A549 (cell line): ENCODE data around the gene TOB1.

Source experiments
- CBX8 ChIP-seq: fragments of 200-600 bp; sonication (generic); IDR thresholded peaks from 2 replicates; pipeline ENCODE4 v1.6.1; 2016
- CEBPB ChIP-seq, 2 experiments: fragments of >200 bp in 1 of 2; sonication (Bioruptor Twin) in 1 of 2; formaldehyde crosslinking in 1 of 2; IDR thresholded peaks; 2 replicates each; pipeline ENCODE4 v1.6.1; 2012 to 2016
- CHD4 ChIP-seq: fragments of 200-600 bp; sonication (generic); IDR thresholded peaks from 2 replicates; pipeline ENCODE4 v1.6.1; 2016; ENCODE audit warnings: antibody characterized with exemption, mild to moderate bottlenecking, borderline replicate concordance
- CTCF ChIP-seq: fragments of >200 bp; sonication (Bioruptor Twin); formaldehyde crosslinking; IDR thresholded peaks from 3 replicates; pipeline ENCODE4 v1.5.1; 2016
- EP300 ChIP-seq, 2 experiments: fragments of >200 bp; sonication (Bioruptor Twin); formaldehyde crosslinking; IDR thresholded peaks; 2 replicates in 1 of 2; 3 replicates in 1 of 2; pipeline ENCODE4 v1.6.1; 2016 to 2017
- MAFK ChIP-seq: fragments of 450-650 bp; IDR thresholded peaks from 2 replicates; pipeline ENCODE4 v1.6.1; 2014; ENCODE audit not compliant: partially characterized antibody
- POLR2A ChIP-seq: IDR thresholded peaks from 2 replicates; pipeline ENCODE4 v1.6.1; 2012; ENCODE audit warnings: mild to moderate bottlenecking, low read length
- RFX5 ChIP-seq: fragments of 450-650 bp; IDR thresholded peaks from 2 replicates; pipeline ENCODE4 v1.7.1; 2014; ENCODE audit warnings: antibody characterized with exemption, mild to moderate bottlenecking, moderate library complexity
- ZSCAN20 ChIP-seq: fragments of 250-450 bp; sonication (Bioruptor Pico); IDR thresholded peaks from 2 replicates; pipeline ENCODE4 v1.8.0; 2022; ENCODE audit warnings: mild to moderate bottlenecking, moderate library complexity
- TF ChIP-seq, protein P1 (sequence below): fragments of >200 bp; sonication (Bioruptor Twin); formaldehyde crosslinking; IDR thresholded peaks from 3 replicates; pipeline ENCODE4 v1.6.1; 2016
- TF ChIP-seq, protein P2 (sequence below): fragments of 200-600 bp; sonication (generic); IDR thresholded peaks from 2 replicates; pipeline ENCODE4 v1.6.1; 2016; ENCODE audit warnings: antibody characterized with exemption, mild to moderate bottlenecking, moderate library complexity

GRCh38 chr17:50831471-50831928 lies 34.7 kb downstream of the TOB1 start:
- no peak for TF ChIP-seq POLR2A
- TF ChIP-seq, protein P1, sequence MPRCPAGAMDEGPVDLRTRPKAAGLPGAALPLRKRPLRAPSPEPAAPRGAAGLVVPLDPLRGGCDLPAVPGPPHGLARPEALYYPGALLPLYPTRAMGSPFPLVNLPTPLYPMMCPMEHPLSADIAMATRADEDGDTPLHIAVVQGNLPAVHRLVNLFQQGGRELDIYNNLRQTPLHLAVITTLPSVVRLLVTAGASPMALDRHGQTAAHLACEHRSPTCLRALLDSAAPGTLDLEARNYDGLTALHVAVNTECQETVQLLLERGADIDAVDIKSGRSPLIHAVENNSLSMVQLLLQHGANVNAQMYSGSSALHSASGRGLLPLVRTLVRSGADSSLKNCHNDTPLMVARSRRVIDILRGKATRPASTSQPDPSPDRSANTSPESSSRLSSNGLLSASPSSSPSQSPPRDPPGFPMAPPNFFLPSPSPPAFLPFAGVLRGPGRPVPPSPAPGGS, result no peak
- TF ChIP-seq ZSCAN20, result no peak
- TF ChIP-seq, protein P2, sequence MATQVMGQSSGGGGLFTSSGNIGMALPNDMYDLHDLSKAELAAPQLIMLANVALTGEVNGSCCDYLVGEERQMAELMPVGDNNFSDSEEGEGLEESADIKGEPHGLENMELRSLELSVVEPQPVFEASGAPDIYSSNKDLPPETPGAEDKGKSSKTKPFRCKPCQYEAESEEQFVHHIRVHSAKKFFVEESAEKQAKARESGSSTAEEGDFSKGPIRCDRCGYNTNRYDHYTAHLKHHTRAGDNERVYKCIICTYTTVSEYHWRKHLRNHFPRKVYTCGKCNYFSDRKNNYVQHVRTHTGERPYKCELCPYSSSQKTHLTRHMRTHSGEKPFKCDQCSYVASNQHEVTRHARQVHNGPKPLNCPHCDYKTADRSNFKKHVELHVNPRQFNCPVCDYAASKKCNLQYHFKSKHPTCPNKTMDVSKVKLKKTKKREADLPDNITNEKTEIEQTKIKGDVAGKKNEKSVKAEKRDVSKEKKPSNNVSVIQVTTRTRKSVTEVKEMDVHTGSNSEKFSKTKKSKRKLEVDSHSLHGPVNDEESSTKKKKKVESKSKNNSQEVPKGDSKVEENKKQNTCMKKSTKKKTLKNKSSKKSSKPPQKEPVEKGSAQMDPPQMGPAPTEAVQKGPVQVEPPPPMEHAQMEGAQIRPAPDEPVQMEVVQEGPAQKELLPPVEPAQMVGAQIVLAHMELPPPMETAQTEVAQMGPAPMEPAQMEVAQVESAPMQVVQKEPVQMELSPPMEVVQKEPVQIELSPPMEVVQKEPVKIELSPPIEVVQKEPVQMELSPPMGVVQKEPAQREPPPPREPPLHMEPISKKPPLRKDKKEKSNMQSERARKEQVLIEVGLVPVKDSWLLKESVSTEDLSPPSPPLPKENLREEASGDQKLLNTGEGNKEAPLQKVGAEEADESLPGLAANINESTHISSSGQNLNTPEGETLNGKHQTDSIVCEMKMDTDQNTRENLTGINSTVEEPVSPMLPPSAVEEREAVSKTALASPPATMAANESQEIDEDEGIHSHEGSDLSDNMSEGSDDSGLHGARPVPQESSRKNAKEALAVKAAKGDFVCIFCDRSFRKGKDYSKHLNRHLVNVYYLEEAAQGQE, result no peak
- no peak for TF ChIP-seq CTCF
- no peak for TF ChIP-seq MAFK
- TF ChIP-seq EP300 (IDR thresholded peaks at IDR 0.05), result no peak
- TF ChIP-seq CBX8, result no peak
- TF ChIP-seq RFX5, result no peak
- TF ChIP-seq CEBPB (IDR thresholded peaks at IDR 0.05), result no peak
- no peak for TF ChIP-seq CHD4
